GM12865 (cell line): ENCODE results near the gene MTURN.

Experiments used
- DNase-seq: peaks from one replicate; pipeline ENCODE4 v3.0.0; 2010; ENCODE audit warnings: low read depth
- H3K4me3 ChIP-seq: 2 replicates; pipeline ENCODE4 v1.5.1; 2011; ENCODE audit warnings: mild to moderate bottlenecking, low read depth, low read length, control low read depth
- TF ChIP-seq, protein P1 (sequence below): IDR thresholded peaks from 2 replicates; pipeline ENCODE4 v1.5.1; 2011; ENCODE audit warnings: low read length, control low read depth, low read depth, inconsistent platforms; ENCODE audit not compliant: insufficient read depth; ENCODE audit errors: missing control alignments

MTURN gene

DNA sequence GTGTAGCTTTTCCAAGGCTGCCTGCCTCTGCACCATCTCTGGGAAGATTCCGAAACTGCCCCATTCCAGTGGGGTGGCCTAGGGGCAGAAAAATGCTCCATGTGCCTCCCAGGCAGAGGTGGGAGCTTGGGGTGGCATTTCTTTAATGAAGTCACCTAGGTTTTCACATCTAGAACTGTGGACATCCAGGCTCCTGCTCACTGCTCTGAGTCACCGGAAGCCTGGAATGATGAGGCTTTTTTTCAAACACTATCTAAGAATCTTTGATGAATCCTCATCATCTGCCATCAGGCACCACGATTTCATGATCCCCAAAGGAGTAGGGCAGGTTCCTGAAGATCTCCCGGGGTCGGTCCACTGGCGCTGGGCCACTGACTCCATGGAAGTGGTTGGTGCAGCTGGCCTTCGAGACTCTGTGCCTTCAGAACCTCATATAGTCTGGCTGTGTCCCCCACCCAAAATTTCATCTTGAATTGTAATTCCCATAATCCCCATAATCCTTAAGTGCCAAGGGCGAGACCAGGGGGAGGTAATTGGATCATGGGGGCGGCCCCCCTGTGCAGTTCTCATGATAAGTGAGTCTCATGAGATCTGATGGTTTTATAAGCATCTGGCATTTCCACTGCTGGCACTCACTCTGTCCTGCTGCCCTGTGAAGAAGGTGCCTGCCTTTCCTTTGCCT is 37.1 kb downstream of the MTURN start:
- TF ChIP-seq, protein P1, sequence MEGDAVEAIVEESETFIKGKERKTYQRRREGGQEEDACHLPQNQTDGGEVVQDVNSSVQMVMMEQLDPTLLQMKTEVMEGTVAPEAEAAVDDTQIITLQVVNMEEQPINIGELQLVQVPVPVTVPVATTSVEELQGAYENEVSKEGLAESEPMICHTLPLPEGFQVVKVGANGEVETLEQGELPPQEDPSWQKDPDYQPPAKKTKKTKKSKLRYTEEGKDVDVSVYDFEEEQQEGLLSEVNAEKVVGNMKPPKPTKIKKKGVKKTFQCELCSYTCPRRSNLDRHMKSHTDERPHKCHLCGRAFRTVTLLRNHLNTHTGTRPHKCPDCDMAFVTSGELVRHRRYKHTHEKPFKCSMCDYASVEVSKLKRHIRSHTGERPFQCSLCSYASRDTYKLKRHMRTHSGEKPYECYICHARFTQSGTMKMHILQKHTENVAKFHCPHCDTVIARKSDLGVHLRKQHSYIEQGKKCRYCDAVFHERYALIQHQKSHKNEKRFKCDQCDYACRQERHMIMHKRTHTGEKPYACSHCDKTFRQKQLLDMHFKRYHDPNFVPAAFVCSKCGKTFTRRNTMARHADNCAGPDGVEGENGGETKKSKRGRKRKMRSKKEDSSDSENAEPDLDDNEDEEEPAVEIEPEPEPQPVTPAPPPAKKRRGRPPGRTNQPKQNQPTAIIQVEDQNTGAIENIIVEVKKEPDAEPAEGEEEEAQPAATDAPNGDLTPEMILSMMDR = no peak
- no peak overlapping the region for H3K4me3 ChIP-seq
- DNase-seq = no peak

DNA sequence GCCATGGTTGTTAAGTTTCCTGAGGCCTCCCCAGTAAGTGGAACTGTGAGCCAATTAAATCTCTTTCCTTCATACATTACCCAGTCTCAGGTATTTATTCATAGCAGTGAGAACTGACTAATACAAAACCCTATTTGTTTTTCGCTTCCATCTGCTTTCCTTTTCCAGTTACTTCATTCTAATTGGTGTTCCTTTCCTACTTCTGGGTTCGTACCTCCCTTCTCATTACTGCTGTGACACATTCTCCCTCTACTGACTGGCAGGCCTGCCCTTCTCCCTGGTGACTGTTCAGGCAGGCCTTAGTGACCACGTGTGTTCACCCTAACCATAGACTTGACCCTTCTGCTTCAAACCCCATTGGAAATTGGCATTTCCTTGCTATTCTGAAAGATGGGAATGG is 37.7 kb downstream of the MTURN start:
- H3K4me3 ChIP-seq = no peak overlapping the region
- TF ChIP-seq, protein P1 = no peak
- no peak for DNase-seq

DNA sequence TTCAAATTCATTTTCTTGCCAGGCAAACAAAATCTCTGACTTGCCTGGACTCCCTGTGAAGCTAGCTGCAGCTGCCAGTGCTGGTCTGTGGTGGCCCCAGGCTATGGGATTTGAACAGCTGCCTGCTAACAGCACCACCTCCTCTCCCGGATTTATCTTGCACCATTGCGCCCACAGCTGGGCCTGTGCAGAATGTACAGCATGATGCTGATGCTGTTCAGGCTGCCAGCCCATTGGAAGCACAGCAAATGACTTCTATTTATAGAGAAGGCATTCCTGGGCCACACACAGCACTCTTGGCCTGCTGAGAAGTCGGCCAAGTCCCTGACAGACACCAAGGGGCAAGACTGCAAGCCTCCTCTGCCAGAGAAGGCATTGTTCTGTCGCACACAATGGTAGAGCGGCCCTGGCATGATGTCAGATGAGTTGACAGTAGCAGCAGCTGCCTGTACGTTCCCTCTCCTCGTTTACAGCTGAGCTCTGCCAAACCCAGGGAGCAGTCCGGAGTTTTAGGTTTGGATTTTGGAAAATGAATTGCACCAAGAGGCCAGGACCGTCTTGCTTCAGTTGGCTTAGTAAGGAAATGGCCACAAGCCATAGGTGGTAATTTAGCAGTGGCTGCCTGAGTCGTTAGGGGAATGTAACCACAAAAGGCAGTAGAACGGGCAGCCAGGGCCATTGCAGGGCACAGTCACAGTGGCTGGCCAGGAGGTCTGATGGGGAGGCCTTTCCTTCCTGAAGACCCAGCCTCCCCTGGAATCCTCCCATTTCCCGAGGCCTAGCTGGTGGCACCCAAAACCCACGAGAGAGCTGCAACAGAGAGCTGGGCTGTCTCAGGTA is 38.5 kb downstream of the MTURN start:
- no peak overlapping the region for H3K4me3 ChIP-seq
- TF ChIP-seq, protein P1 = no peak
- DNase-seq = no peak

DNA sequence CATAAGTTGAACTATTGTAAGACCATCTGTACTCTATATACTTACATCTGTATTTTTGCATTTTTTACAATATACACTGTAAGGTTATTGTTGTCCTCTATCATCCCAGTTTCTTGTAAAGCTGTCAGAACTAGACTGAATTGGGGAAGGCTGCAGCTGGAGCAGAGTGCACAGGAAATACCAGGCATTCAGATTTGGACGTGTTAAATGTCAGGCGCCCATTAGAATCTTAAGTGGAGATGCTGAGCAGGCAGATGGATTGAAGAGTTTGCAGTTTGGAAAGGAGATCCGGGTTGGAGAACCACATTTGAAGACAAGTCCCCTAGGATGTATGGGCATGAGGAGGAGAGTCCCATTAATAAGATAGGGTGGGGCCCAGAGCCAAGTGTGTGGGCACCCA is 40.4 kb downstream of the MTURN start:
- H3K4me3 ChIP-seq = no peak overlapping the region
- no peak for DNase-seq
- TF ChIP-seq, protein P1 = no peak

DNA sequence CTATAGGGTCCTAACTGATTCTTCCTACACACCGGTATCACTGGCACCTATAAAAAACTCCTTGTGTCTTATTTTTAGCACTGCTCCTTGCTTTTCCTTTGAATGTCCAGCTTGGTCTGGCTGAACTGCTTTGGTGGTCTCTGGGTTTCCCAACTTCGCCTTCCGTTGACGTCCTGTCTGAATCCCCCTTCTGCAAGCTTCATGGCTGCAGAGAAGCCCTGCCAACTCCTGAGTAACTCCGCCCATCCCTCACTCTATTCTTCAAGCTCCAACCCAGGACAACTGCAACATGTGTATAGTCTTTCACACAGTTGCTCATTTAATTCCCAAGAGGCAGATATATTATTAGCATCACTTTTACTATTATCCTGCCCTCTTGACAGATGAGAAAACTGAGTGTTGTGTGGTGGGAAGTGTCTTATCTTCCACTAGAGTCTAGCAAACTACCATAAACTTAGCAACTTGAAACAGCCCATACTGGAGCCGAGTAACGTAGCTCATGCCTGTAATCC is 40.9 kb downstream of the MTURN start:
- TF ChIP-seq, protein P1 = no peak
- H3K4me3 ChIP-seq = no peak overlapping the region
- no peak for DNase-seq

DNA sequence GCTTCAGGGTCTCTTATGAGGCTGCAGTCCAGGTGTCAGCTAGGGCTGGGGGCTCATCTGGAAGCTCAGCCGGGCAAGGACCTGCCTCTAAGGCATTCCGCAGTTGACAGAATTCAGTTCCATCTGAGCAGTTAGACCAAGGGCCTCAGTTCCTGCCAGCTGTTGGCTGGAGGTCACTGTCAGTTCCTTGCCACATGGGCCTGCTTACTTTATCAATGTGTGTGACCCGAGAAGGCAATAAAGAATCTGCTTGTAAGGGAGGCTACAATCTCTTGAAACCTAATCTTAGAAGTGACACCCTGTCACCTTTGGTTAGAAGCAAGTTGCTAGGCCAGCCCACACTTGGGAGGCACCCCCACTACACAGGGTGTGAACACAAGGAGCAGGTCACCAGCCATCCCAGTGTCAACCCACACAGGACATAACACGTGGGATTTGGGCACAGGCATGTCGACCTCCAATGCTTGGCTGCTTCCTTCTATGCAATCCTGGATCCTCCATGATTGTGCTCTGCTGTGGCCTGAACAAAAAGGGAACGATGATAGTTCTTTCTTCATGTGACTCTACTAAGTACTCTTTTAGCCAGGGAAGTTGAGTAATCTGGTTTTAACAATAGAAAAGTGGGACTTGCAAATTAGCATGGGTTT is 41.8 kb downstream of the MTURN start:
- TF ChIP-seq, protein P1 = no peak
- DNase-seq = no peak
- no peak overlapping the region for H3K4me3 ChIP-seq
